ENCODE measurements around the gene TP53RK. TPM values are rescaled to one million over a fixed set of nuclear protein-coding genes. Genes with fewer than 3 reads are reported as not detected.
A peak's percentile ranks its signal among the peaks of the same experiment; 100 is the strongest.

Gene TP53RK
- total RNA-seq, 1 donor, result 17.4 TPM

DNA sequence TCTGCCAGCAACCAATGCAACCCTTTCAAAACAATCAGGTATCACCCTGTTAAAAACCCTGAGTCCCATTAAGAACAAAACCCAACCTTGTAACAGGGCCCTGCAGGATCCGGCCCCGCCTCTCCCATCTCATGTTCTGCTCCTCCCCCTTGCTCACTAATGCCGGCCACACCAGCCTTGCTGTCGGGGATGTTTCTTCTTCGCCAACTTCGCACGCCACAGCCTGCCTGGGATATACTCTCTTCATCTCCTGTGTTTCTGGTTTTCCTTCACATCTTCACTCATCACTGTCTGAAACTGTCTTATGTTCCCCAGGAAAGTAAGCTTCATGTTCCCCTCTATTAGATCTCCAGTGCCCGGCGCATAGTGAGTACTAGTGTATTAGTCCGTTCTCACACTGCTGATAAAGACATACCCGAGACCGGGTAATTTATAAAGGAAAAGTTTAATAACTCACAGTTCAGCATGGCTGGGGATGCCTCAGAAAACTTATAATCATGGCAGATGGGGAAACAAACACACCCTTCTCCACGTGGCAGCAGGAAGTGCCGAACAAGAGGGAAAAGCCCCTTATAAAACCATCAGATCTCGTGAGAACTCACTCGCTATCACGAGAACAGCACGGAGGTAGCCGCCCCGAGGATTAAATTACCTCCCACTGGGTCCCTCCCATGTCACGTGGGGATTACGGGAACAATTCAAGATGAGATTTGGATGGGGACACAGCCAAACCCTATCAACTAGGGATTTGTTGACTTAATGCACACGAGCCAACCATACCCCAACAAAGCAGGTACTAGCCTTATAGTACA is 5.1 kb downstream of the TP53RK start:
- DNase-seq (ENCODE audit: low read depth), result peak; percentile 79
- no peak for TF ChIP-seq CTCF (IDR thresholded peaks at IDR 0.05; ENCODE audit: insufficient read depth, low read length)
- H3K4me3 ChIP-seq (ENCODE audit: low read depth, low read length), result peak overlapping the region; percentile 72

- H3K4me3 ChIP-seq (ENCODE audit: low read depth, low read length), result peak overlapping the region; percentile 72
- no peak for TF ChIP-seq CTCF (IDR thresholded peaks at IDR 0.05; ENCODE audit: insufficient read depth, low read length)
- no peak for DNase-seq (ENCODE audit: low read depth)
Observed at GRCh38 chr20:46683668-46683938, 5.6 kb downstream of the TP53RK start.

GRCh38 chr20:46683011-46683667 is 6.1 kb downstream of the TP53RK start:
- H3K4me3 ChIP-seq (ENCODE audit: low read depth, low read length), result peak overlapping the region; percentile 72
- TF ChIP-seq CTCF (IDR thresholded peaks at IDR 0.05; ENCODE audit: insufficient read depth, low read length), result no peak
- peak; percentile 59 for DNase-seq (ENCODE audit: low read depth)

DNA sequence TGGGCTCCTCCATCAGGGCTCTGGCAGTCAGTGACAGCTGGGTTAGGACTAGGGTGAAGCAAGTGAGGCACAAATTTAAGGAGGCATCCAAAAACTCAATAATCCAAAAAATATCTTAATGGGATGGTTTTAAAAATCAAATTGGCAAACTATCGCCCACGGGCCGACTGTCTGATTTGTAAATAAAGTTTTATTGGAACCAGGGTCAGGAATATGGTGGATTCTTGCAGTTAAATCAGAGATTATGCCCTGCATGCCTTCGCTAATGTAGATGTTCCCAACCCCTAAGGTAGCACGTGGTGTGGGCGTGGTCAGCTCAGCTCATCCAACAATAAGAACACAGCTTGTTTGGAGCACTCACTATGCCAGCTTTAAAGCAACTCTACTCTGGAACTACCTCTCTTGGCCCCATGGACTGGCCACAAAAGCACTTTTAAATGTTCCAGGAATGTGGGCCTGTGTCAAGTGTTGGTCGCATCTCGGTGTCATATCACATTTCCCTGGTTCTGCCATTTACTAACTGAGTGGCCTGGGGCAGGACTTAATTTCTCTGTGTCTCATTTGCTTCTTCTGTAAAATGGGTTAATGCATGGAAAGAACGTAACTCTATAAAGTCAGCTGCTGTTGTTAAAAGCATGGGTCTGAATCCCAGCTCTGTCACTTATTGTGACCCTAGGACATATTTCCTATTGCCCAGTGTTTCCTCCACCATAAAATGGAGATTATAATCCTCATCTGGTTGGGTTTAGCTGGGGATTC is 7.0 kb downstream of the TP53RK start:
- no peak for TF ChIP-seq CTCF (IDR thresholded peaks at IDR 0.05; ENCODE audit: insufficient read depth, low read length)
- peak overlapping the region; percentile 72 for H3K4me3 ChIP-seq (ENCODE audit: low read depth, low read length)
- DNase-seq (ENCODE audit: low read depth), result no peak

GRCh38 chr20:46681032-46681854 is 8.0 kb downstream of the TP53RK start:
- TF ChIP-seq CTCF (IDR thresholded peaks at IDR 0.05; ENCODE audit: insufficient read depth, low read length), result peak; percentile 75
- peak; percentile 56 for DNase-seq (ENCODE audit: low read depth)
- no peak overlapping the region for H3K4me3 ChIP-seq (ENCODE audit: low read depth, low read length)

- TF ChIP-seq CTCF (IDR thresholded peaks at IDR 0.05; ENCODE audit: insufficient read depth, low read length), result no peak
- no peak overlapping the region for H3K4me3 ChIP-seq (ENCODE audit: low read depth, low read length)
- DNase-seq (ENCODE audit: low read depth), result no peak
Observed at GRCh38 chr20:46680684-46681031, 8.6 kb downstream of the TP53RK start.

Data from fibroblast of the aortic adventitia (primary cell).